Measurements from ENCODE around the gene FGF22. TPM values are rescaled to one million over a fixed set of nuclear protein-coding genes. Genes with fewer than 3 reads are reported as not detected.

FGF22 gene
- total and polyA plus RNA-seq, 2 of the 13 experiments (the other 11 are each of a cell fraction or from before 2014, with no cell fraction given), result 0.24 TPM; not detected in 1

GRCh38 chr19:679418-680286, 40.0 kb downstream of the FGF22 start (continued):
- TF ChIP-seq, protein P1, sequence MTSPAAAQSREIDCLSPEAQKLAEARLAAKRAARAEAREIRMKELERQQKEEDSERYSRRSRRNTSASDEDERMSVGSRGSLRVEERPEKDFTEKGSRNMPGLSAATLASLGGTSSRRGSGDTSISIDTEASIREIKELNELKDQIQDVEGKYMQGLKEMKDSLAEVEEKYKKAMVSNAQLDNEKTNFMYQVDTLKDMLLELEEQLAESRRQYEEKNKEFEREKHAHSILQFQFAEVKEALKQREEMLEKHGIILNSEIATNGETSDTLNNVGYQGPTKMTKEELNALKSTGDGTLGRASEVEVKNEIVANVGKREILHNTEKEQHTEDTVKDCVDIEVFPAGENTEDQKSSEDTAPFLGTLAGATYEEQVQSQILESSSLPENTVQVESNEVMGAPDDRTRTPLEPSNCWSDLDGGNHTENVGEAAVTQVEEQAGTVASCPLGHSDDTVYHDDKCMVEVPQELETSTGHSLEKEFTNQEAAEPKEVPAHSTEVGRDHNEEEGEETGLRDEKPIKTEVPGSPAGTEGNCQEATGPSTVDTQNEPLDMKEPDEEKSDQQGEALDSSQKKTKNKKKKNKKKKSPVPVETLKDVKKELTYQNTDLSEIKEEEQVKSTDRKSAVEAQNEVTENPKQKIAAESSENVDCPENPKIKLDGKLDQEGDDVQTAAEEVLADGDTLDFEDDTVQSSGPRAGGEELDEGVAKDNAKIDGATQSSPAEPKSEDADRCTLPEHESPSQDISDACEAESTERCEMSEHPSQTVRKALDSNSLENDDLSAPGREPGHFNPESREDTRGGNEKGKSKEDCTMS (CRISPR knock-in tag; conservative IDR thresholded peaks at IDR 0.05), result no peak
- TF ChIP-seq, protein P2, sequence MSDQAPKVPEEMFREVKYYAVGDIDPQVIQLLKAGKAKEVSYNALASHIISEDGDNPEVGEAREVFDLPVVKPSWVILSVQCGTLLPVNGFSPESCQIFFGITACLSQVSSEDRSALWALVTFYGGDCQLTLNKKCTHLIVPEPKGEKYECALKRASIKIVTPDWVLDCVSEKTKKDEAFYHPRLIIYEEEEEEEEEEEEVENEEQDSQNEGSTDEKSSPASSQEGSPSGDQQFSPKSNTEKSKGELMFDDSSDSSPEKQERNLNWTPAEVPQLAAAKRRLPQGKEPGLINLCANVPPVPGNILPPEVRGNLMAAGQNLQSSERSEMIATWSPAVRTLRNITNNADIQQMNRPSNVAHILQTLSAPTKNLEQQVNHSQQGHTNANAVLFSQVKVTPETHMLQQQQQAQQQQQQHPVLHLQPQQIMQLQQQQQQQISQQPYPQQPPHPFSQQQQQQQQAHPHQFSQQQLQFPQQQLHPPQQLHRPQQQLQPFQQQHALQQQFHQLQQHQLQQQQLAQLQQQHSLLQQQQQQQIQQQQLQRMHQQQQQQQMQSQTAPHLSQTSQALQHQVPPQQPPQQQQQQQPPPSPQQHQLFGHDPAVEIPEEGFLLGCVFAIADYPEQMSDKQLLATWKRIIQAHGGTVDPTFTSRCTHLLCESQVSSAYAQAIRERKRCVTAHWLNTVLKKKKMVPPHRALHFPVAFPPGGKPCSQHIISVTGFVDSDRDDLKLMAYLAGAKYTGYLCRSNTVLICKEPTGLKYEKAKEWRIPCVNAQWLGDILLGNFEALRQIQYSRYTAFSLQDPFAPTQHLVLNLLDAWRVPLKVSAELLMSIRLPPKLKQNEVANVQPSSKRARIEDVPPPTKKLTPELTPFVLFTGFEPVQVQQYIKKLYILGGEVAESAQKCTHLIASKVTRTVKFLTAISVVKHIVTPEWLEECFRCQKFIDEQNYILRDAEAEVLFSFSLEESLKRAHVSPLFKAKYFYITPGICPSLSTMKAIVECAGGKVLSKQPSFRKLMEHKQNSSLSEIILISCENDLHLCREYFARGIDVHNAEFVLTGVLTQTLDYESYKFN (CRISPR knock-in tag; conservative IDR thresholded peaks at IDR 0.05), result no peak; the same call in 1 of the 2 replicates
- no peak for TF ChIP-seq GPBP1L1 (CRISPR knock-in tag; IDR thresholded peaks at IDR 0.05)
- no peak for TF ChIP-seq ZNF780A (CRISPR knock-in tag; IDR thresholded peaks at IDR 0.05)
- TF ChIP-seq ZNF17 (CRISPR knock-in tag; IDR thresholded peaks at IDR 0.05), result no peak
- no peak for TF ChIP-seq CHD2 (IDR thresholded peaks at IDR 0.05; ENCODE audit: low read depth, low read length)
- TF ChIP-seq ZBTB37 (CRISPR knock-in tag; IDR thresholded peaks at IDR 0.05), result no peak
- TF ChIP-seq ZNF441 (CRISPR knock-in tag; IDR thresholded peaks at IDR 0.05; ENCODE audit: borderline replicate concordance), result peak; percentile 67; the same call in 1 of the 2 replicates
- TF ChIP-seq, protein P3, sequence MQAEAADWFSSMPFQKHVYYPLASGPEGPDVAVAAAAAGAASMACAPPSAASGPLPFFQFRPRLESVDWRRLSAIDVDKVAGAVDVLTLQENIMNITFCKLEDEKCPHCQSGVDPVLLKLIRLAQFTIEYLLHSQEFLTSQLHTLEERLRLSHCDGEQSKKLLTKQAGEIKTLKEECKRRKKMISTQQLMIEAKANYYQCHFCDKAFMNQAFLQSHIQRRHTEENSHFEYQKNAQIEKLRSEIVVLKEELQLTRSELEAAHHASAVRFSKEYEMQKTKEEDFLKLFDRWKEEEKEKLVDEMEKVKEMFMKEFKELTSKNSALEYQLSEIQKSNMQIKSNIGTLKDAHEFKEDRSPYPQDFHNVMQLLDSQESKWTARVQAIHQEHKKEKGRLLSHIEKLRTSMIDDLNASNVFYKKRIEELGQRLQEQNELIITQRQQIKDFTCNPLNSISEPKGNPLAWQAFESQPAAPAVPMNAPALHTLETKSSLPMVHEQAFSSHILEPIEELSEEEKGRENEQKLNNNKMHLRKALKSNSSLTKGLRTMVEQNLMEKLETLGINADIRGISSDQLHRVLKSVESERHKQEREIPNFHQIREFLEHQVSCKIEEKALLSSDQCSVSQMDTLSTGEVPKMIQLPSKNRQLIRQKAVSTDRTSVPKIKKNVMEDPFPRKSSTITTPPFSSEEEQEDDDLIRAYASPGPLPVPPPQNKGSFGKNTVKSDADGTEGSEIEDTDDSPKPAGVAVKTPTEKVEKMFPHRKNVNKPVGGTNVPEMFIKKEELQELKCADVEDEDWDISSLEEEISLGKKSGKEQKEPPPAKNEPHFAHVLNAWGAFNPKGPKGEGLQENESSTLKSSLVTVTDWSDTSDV (CRISPR knock-in tag; IDR thresholded peaks at IDR 0.05), result peak; percentile 15; the same call in 1 of the 2 replicates
- TF ChIP-seq ZNF18 (CRISPR knock-in tag; IDR thresholded peaks at IDR 0.05; ENCODE audit: insufficient replicate concordance), result no peak
- no peak for TF ChIP-seq PPARG (CRISPR knock-in tag; conservative IDR thresholded peaks at IDR 0.05)
- TF ChIP-seq ZNF282 (IDR thresholded peaks at IDR 0.05; ENCODE audit: partially characterized antibody), result no peak
- no peak for TF ChIP-seq MTA3 (CRISPR knock-in tag; IDR thresholded peaks at IDR 0.05)
- no peak for TF ChIP-seq NCOR1 (IDR thresholded peaks at IDR 0.05; ENCODE audit: borderline replicate concordance, low read length)
